Measurements from ENCODE around the gene PDIK1L. TPM values are rescaled to one million over a fixed set of nuclear protein-coding genes. Genes with fewer than 3 reads are reported as not detected.

Gene PDIK1L
- total RNA-seq, 1 experiment from 2014 or later: 7.3 TPM

GRCh38 chr1:26170472-26170821 lies 58.8 kb downstream of the PDIK1L start:
- DNase-seq (ENCODE audit: low spot score): no peak

DNA sequence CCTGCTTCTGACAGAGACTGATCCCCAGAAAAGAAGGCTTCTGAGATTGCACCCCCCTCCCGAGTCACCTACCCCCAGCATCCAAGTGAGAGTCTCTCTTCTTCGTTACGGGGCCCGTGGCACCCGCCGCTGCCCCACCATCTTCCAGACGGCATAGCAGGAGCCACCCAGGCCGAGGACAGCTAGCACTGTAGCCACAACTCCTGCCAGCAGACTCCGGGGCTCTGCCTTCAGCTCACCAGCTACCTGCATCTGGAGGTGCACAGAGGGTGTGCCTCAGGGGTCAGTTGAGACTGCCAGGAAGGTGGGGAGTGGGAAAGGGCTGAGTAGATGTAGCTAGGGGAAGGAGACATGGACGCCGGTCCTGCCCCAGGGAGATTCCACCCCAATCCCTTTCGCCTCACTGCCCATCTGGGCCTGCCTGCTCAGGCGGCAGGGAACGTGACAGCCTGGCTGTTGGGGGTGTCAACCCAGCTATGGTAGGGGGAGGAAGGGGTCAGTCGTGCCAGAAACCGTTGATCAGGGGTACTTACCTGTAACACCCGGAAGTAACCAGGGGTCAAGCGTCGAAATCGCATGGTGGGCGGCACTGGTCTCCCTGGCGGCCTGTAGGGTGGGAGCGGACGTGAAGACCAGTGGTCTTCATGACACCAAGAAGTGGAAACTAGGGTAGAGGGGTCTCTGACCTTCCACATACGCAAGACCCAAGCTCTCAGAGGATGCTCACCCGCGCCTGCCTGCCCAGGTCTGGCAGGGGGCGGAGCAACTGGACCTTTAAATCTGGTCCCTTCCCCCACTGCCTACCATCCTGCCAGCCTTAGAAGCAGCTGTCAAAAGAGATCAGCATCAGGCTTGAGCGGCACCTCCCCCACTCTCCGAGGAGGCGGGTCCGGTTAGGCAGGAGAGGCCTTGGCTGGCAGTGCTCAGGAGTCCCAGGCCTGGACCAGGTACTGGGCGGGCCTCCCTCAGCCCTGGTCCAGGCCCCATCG lies 59.8 kb downstream of the PDIK1L start, which contains the start of gene ZNF593OS:
ZNF593OS (minus strand) TSS at position 749 of the 989 bp plus-strand sequence; CDS start at position 578, 171 bp downstream.
- DNase-seq (ENCODE audit: low spot score): no peak

Other genes with a start within 250 kb of the PDIK1L start
- gene PAQR7, start 236.1 kb upstream of the PDIK1L start, total RNA-seq (2014; rRNA removed; shearing (Covaris generic)): 2.8 and 3.2 TPM in 2 replicates
- gene STMN1, start 205.4 kb upstream of the PDIK1L start, total RNA-seq (2014; rRNA removed; shearing (Covaris generic)): 204 and 329 TPM in 2 replicates
- gene PAFAH2, start 113.8 kb upstream of the PDIK1L start, total RNA-seq (2014; rRNA removed; shearing (Covaris generic)): 5.6 and 8.3 TPM in 2 replicates
- not detected in 2 replicates for gene EXTL1, start 90.0 kb upstream of the PDIK1L start, total RNA-seq (2014; rRNA removed; shearing (Covaris generic))
- not detected in 2 replicates for gene SLC30A2, start 65.7 kb upstream of the PDIK1L start, total RNA-seq (2014; rRNA removed; shearing (Covaris generic))
- gene TRIM63, start 44.2 kb upstream of the PDIK1L start, total RNA-seq (2014; rRNA removed; shearing (Covaris generic)): not detected in 2 replicates
- gene FAM110D, start 47.3 kb downstream of the PDIK1L start, total RNA-seq (2014; rRNA removed; shearing (Covaris generic)): 0.04 and 0.12 TPM in 2 replicates
- not detected in 2 replicates for gene C1orf232, start 57.1 kb downstream of the PDIK1L start, total RNA-seq (2014; rRNA removed; shearing (Covaris generic))
- 27.4 and 41.0 TPM in 2 replicates for gene ZNF593, start 58.1 kb downstream of the PDIK1L start, total RNA-seq (2014; rRNA removed; shearing (Covaris generic))
- gene ZNF593OS, start 60.0 kb downstream of the PDIK1L start, total RNA-seq (2014; rRNA removed; shearing (Covaris generic)): not detected in 2 replicates
- not detected in 2 replicates for gene CNKSR1, start 65.7 kb downstream of the PDIK1L start, total RNA-seq (2014; rRNA removed; shearing (Covaris generic))
- not detected in 2 replicates for gene CATSPER4, start 78.8 kb downstream of the PDIK1L start, total RNA-seq (2014; rRNA removed; shearing (Covaris generic))
- 18.1 and 21.3 TPM in 2 replicates for gene CEP85, start 122.4 kb downstream of the PDIK1L start, total RNA-seq (2014; rRNA removed; shearing (Covaris generic))
- 77.7 and 126 TPM in 2 replicates for gene SH3BGRL3, start 168.3 kb downstream of the PDIK1L start, total RNA-seq (2014; rRNA removed; shearing (Covaris generic))
- gene UBXN11, start 194.8 kb downstream of the PDIK1L start, total RNA-seq (2014; rRNA removed; shearing (Covaris generic)): 0.74 and 3.8 TPM in 2 replicates
- 3.0 TPM in 1 of 2 replicates, not detected in the other for gene CD52, start 206.1 kb downstream of the PDIK1L start, total RNA-seq (2014; rRNA removed; shearing (Covaris generic))
- gene CRYBG2, start 242.3 kb downstream of the PDIK1L start, total RNA-seq (2014; rRNA removed; shearing (Covaris generic)): not detected in 2 replicates

Measured in H4 (cell line).